GM18526 (cell line): ENCODE data around the gene GPR150.

Source experiments
- POLR2A ChIP-seq: IDR thresholded peaks from 3 replicates; pipeline ENCODE4 v1.6.1; 2011; ENCODE audit not compliant: insufficient read length; ENCODE audit errors: extremely low read depth

Gene GPR150

DNA sequence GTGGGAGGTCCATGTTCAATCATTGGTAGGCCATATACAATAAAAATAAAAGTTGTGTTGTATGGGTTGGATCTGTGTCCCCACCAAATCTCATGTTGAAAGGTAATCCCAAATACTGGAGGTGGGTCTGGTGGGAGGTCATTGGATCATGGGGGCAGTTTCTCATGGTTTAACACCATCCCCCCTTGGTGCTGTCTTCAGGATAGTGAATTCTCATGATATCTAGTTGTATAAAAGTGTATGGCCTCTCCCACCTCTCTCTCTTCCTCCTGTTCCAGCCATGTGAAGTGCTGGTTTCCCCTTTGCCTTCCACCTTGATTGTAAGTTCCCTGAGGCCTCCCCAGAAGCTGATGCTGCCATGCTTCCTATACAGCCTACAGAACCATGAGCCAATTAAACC lies 47.8 kb downstream of the GPR150 start:
- TF ChIP-seq POLR2A: no peak

DNA sequence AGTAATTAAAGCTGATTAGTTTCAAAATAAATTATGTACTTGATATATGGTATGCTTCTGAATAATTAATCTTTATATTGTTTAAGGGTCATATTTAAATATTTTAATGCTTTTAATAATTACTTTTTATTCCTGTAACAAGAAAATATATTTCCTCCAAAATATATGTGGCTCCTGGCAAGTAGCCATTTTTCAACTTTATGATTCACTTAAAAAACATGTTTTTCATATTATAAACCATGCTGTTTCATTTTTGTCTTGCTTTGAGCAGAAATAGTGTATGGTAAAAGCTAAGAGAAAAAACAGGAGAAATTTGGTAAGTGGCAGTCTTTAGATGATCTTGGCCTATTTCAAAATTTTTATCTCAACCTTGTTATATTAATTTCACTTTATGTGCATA lies 48.3 kb downstream of the GPR150 start:
- TF ChIP-seq POLR2A: no peak

DNA sequence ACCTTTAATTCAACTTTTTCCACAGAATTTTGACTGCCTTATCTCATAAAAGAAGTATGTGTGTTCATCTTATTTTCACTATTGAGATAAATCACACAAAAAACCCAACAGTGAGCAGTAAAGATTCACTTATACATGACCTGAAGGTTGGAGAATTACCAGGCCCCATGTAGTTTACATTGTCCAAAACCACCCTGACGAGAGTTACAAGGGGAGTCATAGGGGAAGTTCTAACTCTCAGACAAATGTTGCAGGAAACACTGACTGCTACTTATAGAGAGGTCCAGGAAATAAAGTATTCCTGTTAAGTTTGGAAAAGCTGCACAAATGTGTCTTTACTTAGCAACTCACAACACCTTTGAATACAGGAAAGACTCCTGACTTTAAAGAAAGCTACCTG lies 48.8 kb downstream of the GPR150 start:
- no peak for TF ChIP-seq POLR2A

DNA sequence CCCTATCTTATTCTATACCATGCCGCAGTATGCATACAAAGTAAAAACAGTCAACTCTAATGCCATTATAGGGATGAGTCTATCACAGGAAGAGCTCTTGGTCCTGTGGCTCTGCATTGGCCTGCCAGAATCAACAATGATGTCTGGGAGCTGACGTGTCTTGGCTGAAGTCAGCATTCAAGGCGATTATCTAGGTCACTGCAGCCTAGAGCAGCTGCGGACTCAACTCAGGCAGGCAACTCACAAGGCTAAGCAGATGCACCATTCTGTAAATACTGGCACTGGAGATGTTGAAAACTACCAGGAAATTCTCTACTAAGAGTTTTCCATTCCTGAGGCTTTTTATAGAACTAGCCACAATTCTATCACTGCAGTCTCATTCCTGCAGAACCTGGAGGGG lies 49.7 kb downstream of the GPR150 start:
- TF ChIP-seq POLR2A: no peak

DNA sequence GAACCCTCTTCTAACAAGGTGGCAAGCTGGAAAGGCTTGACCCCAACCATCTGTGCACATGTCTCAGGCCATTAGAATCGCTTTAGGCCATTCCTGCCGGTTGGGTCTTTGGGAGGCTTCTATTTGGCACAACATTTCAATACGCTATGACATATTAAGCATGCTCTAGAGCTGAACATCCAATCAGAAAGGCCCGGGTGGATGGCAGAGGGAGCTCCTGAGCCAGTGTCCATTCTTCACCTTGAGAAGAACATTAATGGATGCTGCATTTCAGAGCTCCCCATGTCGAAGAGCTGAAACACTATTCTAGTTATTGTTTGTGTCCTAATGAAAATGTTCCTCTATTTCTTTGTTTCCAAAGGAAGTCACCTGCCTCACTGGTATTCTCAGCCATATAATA lies 50.1 kb downstream of the GPR150 start:
- TF ChIP-seq POLR2A: no peak

DNA sequence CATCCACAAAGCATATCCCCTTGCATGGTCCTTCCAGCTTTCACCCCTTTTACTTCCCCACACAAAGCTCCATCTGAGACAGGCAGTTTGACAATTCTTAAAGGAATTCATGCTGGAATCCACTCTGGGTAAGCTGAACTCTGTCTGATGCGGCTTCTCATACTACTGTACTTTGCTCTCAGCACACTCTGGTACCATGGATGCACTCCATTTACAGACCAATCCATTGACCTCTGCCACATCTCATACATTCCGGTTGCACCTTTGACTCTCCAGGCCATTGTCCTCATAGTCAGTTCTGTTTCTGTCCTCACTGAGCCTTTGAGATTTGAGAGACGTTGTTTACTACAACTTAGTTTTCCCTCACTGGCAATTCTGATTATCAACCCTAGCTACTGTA lies 50.7 kb downstream of the GPR150 start:
- TF ChIP-seq POLR2A: no peak
